SH-SY5Y (cell line): ENCODE results near the gene SLC7A14.

Experiments
- GATA2 ChIP-seq: IDR thresholded peaks from 2 replicates; pipeline ENCODE4 v1.6.1; 2011; ENCODE audit warnings: mild to moderate bottlenecking, low read depth, low read length
- GATA3 ChIP-seq: IDR thresholded peaks from 2 replicates; pipeline ENCODE4 v1.6.1; 2011; ENCODE audit warnings: low read depth, mild to moderate bottlenecking, low read length, moderate library complexity

- TF ChIP-seq GATA3 (no peak), GATA2 (no peak)
These were observed 105.8 kb downstream of the SLC7A14 start for GRCh38 chr3:170480111-170480510.
